OCI-LY3 (cell line): Measurements from ENCODE around the gene SYNGR2.

Source experiments
- EZH2phosphoT487 ChIP-seq: fragments of 200-600 bp; shearing (Covaris generic); IDR thresholded peaks from 2 replicates; pipeline ENCODE4 v1.6.1; 2018; ENCODE audit warnings: antibody characterized with exemption, mixed run types, low read depth
- TF ChIP-seq, protein P1 (sequence below): fragments of 200-600, 300-600 bp; sonication (generic); IDR thresholded peaks from 2 replicates; pipeline ENCODE4 v1.5.1; 2014; ENCODE audit warnings: antibody characterized with exemption, low read length, low read depth

DNA sequence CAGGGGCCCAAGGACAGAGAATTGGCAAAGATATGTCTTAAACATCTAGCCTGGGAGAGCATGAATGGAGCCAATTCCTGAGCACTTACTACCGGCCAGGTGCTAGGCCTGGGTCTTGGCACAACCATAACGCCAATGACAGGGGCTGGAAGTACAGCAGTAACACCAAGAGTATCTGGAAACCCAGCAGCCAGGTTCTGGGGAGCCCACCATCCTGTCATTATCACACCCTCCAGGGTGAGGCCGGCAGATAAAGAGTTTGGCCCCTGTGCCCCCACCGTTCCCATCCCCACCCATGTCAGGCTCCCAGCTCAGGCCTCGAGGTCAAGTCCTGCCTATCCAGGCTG lies 38.3 kb upstream of the SYNGR2 start:
- TF ChIP-seq, protein P1, sequence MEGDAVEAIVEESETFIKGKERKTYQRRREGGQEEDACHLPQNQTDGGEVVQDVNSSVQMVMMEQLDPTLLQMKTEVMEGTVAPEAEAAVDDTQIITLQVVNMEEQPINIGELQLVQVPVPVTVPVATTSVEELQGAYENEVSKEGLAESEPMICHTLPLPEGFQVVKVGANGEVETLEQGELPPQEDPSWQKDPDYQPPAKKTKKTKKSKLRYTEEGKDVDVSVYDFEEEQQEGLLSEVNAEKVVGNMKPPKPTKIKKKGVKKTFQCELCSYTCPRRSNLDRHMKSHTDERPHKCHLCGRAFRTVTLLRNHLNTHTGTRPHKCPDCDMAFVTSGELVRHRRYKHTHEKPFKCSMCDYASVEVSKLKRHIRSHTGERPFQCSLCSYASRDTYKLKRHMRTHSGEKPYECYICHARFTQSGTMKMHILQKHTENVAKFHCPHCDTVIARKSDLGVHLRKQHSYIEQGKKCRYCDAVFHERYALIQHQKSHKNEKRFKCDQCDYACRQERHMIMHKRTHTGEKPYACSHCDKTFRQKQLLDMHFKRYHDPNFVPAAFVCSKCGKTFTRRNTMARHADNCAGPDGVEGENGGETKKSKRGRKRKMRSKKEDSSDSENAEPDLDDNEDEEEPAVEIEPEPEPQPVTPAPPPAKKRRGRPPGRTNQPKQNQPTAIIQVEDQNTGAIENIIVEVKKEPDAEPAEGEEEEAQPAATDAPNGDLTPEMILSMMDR, result no peak
- TF ChIP-seq EZH2phosphoT487, result no peak
